Neural progenitor cell (in vitro differentiated cells): ENCODE results near the gene RXRB.

ENCODE experiments used
- EZH2 ChIP-seq: fragments of 200-600 bp; sonication (generic); IDR thresholded peaks from 2 replicates; pipeline ENCODE4 v1.6.1; 2017; ENCODE audit warnings: antibody characterized with exemption, mild to moderate bottlenecking, moderate library complexity
- TF ChIP-seq, protein P1 (sequence below): fragments of 200-600 bp; sonication (generic); IDR thresholded peaks from 2 replicates; pipeline ENCODE4 v1.5.1; 2017; ENCODE audit warnings: antibody characterized with exemption, mild to moderate bottlenecking

DNA sequence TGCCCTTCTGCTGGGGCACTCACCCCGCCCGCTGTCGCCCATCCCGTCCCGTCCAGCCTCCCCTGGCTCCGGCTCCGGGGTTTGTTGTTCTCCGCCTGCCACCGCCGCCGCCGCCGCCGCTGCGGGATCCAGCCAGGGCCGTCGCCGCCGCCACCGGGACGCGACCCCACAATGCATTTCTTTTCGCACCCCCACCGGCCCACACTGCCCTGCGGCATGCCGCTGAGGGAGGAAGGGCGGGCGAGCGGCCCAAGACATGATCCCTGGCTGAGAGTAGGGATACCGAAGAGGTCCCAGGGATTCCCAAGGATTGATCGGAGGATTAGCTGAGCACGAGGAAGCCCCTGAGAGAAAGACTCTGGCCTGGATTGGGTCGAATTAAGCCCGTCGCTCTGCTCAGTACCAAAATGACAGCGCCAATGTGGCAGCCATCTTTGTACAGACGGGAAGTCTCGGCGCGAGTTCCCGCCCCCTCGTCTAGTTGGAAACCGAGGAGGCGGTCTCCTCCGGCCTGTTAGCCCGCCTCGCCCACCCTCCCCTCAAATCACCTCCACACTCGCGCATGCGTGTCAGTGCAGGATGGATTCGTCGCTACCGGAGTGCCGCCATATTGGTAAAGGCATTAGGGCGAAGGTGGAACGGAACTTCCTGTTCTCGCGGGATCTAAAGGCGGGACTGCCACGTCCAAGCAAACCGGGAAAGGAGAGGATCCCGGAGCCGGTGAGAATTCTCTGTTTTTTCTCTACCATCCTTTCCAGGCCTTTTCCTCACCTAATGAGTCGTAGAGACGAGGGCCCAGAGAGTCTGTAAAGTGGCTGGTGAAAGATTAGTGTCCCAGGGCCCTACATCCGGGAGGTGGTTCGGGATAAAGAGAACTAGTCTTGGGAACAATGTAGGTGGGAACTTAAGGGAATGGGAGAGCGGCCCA is at the start of gene RXRB, which contains the start of gene SLC39A7:
- TF ChIP-seq, protein P1, sequence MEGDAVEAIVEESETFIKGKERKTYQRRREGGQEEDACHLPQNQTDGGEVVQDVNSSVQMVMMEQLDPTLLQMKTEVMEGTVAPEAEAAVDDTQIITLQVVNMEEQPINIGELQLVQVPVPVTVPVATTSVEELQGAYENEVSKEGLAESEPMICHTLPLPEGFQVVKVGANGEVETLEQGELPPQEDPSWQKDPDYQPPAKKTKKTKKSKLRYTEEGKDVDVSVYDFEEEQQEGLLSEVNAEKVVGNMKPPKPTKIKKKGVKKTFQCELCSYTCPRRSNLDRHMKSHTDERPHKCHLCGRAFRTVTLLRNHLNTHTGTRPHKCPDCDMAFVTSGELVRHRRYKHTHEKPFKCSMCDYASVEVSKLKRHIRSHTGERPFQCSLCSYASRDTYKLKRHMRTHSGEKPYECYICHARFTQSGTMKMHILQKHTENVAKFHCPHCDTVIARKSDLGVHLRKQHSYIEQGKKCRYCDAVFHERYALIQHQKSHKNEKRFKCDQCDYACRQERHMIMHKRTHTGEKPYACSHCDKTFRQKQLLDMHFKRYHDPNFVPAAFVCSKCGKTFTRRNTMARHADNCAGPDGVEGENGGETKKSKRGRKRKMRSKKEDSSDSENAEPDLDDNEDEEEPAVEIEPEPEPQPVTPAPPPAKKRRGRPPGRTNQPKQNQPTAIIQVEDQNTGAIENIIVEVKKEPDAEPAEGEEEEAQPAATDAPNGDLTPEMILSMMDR: no peak
- no peak for TF ChIP-seq EZH2
